Mucosa of descending colon (tissue), 3 donors: ENCODE measurements around the gene GLE1. TPM values are rescaled to one million over a fixed set of nuclear protein-coding genes. Genes with fewer than 3 reads are reported as not detected.

ENCODE experiments used
- ATAC-seq: fragments of 200-7000 bp; cut with Tn5 transposase; one replicate; pipeline ENCODE4 v1.9.1; 2020; ENCODE audit warnings: mild to moderate bottlenecking, moderate library complexity
- DNase-seq, 3 donors: peaks; one replicate each; pipeline ENCODE4 v3.0.0-alpha.2; 2020
- H3K36me3 ChIP-seq: fragments of 200-600 bp; one replicate; pipeline ENCODE4 v1.8.0; 2021; ENCODE audit warnings: low read depth, mild to moderate bottlenecking
- H3K4me1 ChIP-seq: fragments of 200-600 bp; one replicate; pipeline ENCODE4 v1.8.0; 2021; ENCODE audit warnings: low read depth, mild to moderate bottlenecking
- H3K4me3 ChIP-seq: fragments of 200-600 bp; one replicate; pipeline ENCODE4 v1.8.0; 2021; ENCODE audit warnings: mild to moderate bottlenecking
- H3K9me3 ChIP-seq: fragments of 200-600 bp; one replicate; pipeline ENCODE4 v1.8.0; 2021; ENCODE audit warnings: mild to moderate bottlenecking
- CTCF ChIP-seq: fragments of 200-600 bp; IDR thresholded peaks from one replicate; pipeline ENCODE4 v1.8.0; 2022; ENCODE audit warnings: antibody characterized with exemption, mild to moderate bottlenecking
- intact Hi-C, 2 donors: fragments of 100-400 bp; cut with DNase I in 1 of 2; cut with micrococcal nuclease in 1 of 2; formaldehyde crosslinking; loops; one replicate each; pipeline versions ENCODE4 v1.11.0 to v1.11.1; 2022; cut with DNase I, micrococcal nuclease
- total RNA-seq, 3 donors: library from RNA; stranded (reverse); fragmentation: NEBNext Ultra II Directional in 2 of 3; extraction: Animal tissue kit (Norgen Biotek cat#: 25700) in 2 of 3; gene quantifications; one replicate each; pipeline versions ENCODE4 v1.2.1 to v1.2.4, GENCODE V29; 2021 to 2023
- donor health status: DM: no; HTN: no; CAD: no; lungs with moderate emphysema.
- donor health status: DM: no; HTN: no; CAD: no.
- donor health status: DM: no; HTN: yes; CAD: no.

The GLE1 gene
- total RNA-seq, 3 donors from 2014 or later, result 25.7 to 35.0 (median 28.0) TPM

- H3K4me1 ChIP-seq, result peaks cover 2% of the 10 kb centered on the region
- no peak for ATAC-seq
- DNase-seq, result no peak
- no peaks in the 10 kb centered on the region for H3K9me3 ChIP-seq
- H3K36me3 ChIP-seq, result peaks cover 23% of the 10 kb centered on the region
- H3K4me3 ChIP-seq, result no peak overlapping the region
- TF ChIP-seq CTCF, result no peak
- intact Hi-C loops, result no loop called here
Observed at GRCh38 chr9:128529191-128529590, 24.7 kb downstream of the GLE1 start.

GRCh38 chr9:128532581-128532980 is 28.1 kb downstream of the GLE1 start:
- no peak for TF ChIP-seq CTCF
- ATAC-seq, result no peak
- Histone ChIP-seq H3K4me1 (no peaks in the 10 kb centered on the region), H3K4me3 (no peak overlapping the region), H3K36me3 (no peaks in the 10 kb centered on the region), H3K9me3 (no peaks in the 10 kb centered on the region)
- intact Hi-C loops, result no loop called here
- no peak for DNase-seq

- no peak for TF ChIP-seq CTCF
- H3K4me1 ChIP-seq, result no peaks in the 10 kb centered on the region
- DNase-seq, result no peak
- H3K4me3 ChIP-seq, result no peak overlapping the region
- H3K36me3 ChIP-seq, result no peaks in the 10 kb centered on the region
- H3K9me3 ChIP-seq, result no peaks in the 10 kb centered on the region
- intact Hi-C loops, result no loop called here
- ATAC-seq, result no peak
Observed at GRCh38 chr9:128540634-128541360, 36.3 kb downstream of the GLE1 start.

GRCh38 chr9:128546504-128546903 is 42.0 kb downstream of the GLE1 start:
- H3K4me1 ChIP-seq, result peaks cover under 1% of the 10 kb centered on the region
- H3K36me3 ChIP-seq, result no peaks in the 10 kb centered on the region
- ATAC-seq (no peak), DNase-seq (no peak)
- no peak overlapping the region for H3K4me3 ChIP-seq
- no peak for TF ChIP-seq CTCF
- intact Hi-C loops, result no loop called here
- no peaks in the 10 kb centered on the region for H3K9me3 ChIP-seq

- DNase-seq (no peak), ATAC-seq (no peak)
- intact Hi-C loops, result no loop called here
- Histone ChIP-seq H3K36me3 (no peaks in the 10 kb centered on the region), H3K4me3 (no peak overlapping the region), H3K9me3 (no peaks in the 10 kb centered on the region), H3K4me1 (peaks cover 4% of the 10 kb centered on the region)
- TF ChIP-seq CTCF, result no peak
Observed at GRCh38 chr9:128548876-128549275, 44.4 kb downstream of the GLE1 start.
